ENCODE data around the gene PIM1. TPM values are rescaled to one million over a fixed set of nuclear protein-coding genes. Genes with fewer than 3 reads are reported as not detected.

Gene PIM1
- total and polyA plus RNA-seq, 9 donors, result 8.7 to 32.2 (median 21.6) TPM

GRCh38 chr6:37207903-37208456 is 38.0 kb downstream of the PIM1 start:
- no peaks in the 10 kb centered on the region for H3K9me3 ChIP-seq (replicated peaks; ENCODE audit: control insufficient read depth, low read depth, low read length)
- no peaks in the 10 kb centered on the region for H3K36me3 ChIP-seq (ENCODE audit: control insufficient read depth, insufficient read depth, low read length)
- 65% methylated on average over 7 of the region's 7 CpGs for WGBS (ENCODE audit: insufficient coverage)
- H3K27me3 ChIP-seq (ENCODE audit: control insufficient read depth, insufficient read depth, low read length), result no peaks in the 10 kb centered on the region
- H3K27ac ChIP-seq (ENCODE audit: low read length), result no peak overlapping the region
- H3K4me1 ChIP-seq (ENCODE audit: control insufficient read depth, insufficient read depth, low read length), result peaks cover 2% of the 10 kb centered on the region
- peak; percentile 52 for DNase-seq
- H3K4me3 ChIP-seq (ENCODE audit: low read length), result no peak overlapping the region

- no peak for DNase-seq
- H3K36me3 ChIP-seq (ENCODE audit: control insufficient read depth, insufficient read depth, low read length), result no peaks in the 10 kb centered on the region
- no peak overlapping the region for H3K4me3 ChIP-seq (ENCODE audit: low read length)
- H3K9me3 ChIP-seq (replicated peaks; ENCODE audit: control insufficient read depth, low read depth, low read length), result no peaks in the 10 kb centered on the region
- H3K27ac ChIP-seq (ENCODE audit: low read length), result no peak overlapping the region
- peaks cover 2% of the 10 kb centered on the region for H3K4me1 ChIP-seq (ENCODE audit: control insufficient read depth, insufficient read depth, low read length)
- H3K27me3 ChIP-seq (ENCODE audit: control insufficient read depth, insufficient read depth, low read length), result no peaks in the 10 kb centered on the region
- WGBS (ENCODE audit: insufficient coverage), result no CpG with 5 or more reads among the region's 7 CpGs
These were observed 38.8 kb downstream of the PIM1 start for GRCh38 chr6:37208793-37209192.

GRCh38 chr6:37209461-37210205 is 39.7 kb downstream of the PIM1 start:
- Histone ChIP-seq H3K27ac (ENCODE audit: low read length) (no peak overlapping the region), H3K27me3 (ENCODE audit: control insufficient read depth, insufficient read depth, low read length) (no peaks in the 10 kb centered on the region), H3K4me3 (ENCODE audit: low read length) (no peak overlapping the region), H3K4me1 (ENCODE audit: control insufficient read depth, insufficient read depth, low read length) (peaks cover 2% of the 10 kb centered on the region), H3K36me3 (ENCODE audit: control insufficient read depth, insufficient read depth, low read length) (no peaks in the 10 kb centered on the region), H3K9me3 (replicated peaks; ENCODE audit: control insufficient read depth, low read depth, low read length) (no peaks in the 10 kb centered on the region)
- 84% methylated on average over 11 of the region's 12 CpGs for WGBS (ENCODE audit: insufficient coverage)
- no peak for DNase-seq

GRCh38 chr6:37210313-37210968 is 40.5 kb downstream of the PIM1 start:
- peak; percentile 90 for DNase-seq
- H3K4me1 ChIP-seq (ENCODE audit: control insufficient read depth, insufficient read depth, low read length), result peaks cover 2% of the 10 kb centered on the region
- 74% methylated on average over 2 of the region's 7 CpGs for WGBS (ENCODE audit: insufficient coverage)
- H3K27me3 ChIP-seq (ENCODE audit: control insufficient read depth, insufficient read depth, low read length), result no peaks in the 10 kb centered on the region
- H3K4me3 ChIP-seq (ENCODE audit: low read length), result no peak overlapping the region
- no peak overlapping the region for H3K27ac ChIP-seq (ENCODE audit: low read length)
- H3K9me3 ChIP-seq (replicated peaks; ENCODE audit: control insufficient read depth, low read depth, low read length), result no peaks in the 10 kb centered on the region
- H3K36me3 ChIP-seq (ENCODE audit: control insufficient read depth, insufficient read depth, low read length), result no peaks in the 10 kb centered on the region

GRCh38 chr6:37212268-37212667 is 42.3 kb downstream of the PIM1 start:
- no peaks in the 10 kb centered on the region for H3K27me3 ChIP-seq (ENCODE audit: control insufficient read depth, insufficient read depth, low read length)
- WGBS (ENCODE audit: insufficient coverage), result 66% methylated on average over 7 of the region's 9 CpGs
- H3K36me3 ChIP-seq (ENCODE audit: control insufficient read depth, insufficient read depth, low read length), result no peaks in the 10 kb centered on the region
- H3K4me3 ChIP-seq (ENCODE audit: low read length), result no peak overlapping the region
- no peaks in the 10 kb centered on the region for H3K9me3 ChIP-seq (replicated peaks; ENCODE audit: control insufficient read depth, low read depth, low read length)
- H3K27ac ChIP-seq (ENCODE audit: low read length), result no peak overlapping the region
- DNase-seq, result no peak
- H3K4me1 ChIP-seq (ENCODE audit: control insufficient read depth, insufficient read depth, low read length), result peaks cover 2% of the 10 kb centered on the region

GRCh38 chr6:37218061-37218460 is 48.1 kb downstream of the PIM1 start:
- Histone ChIP-seq H3K4me3 (ENCODE audit: low read length) (no peak overlapping the region), H3K27me3 (ENCODE audit: control insufficient read depth, insufficient read depth, low read length) (no peaks in the 10 kb centered on the region), H3K9me3 (replicated peaks; ENCODE audit: control insufficient read depth, low read depth, low read length) (no peaks in the 10 kb centered on the region), H3K27ac (ENCODE audit: low read length) (no peak overlapping the region), H3K4me1 (ENCODE audit: control insufficient read depth, insufficient read depth, low read length) (peaks cover 12% of the 10 kb centered on the region), H3K36me3 (ENCODE audit: control insufficient read depth, insufficient read depth, low read length) (no peaks in the 10 kb centered on the region)
- DNase-seq, result no peak
- WGBS (ENCODE audit: insufficient coverage), result 100% methylated on average over 3 of the region's 6 CpGs

- Histone ChIP-seq H3K4me3 (ENCODE audit: low read length) (no peak overlapping the region), H3K27me3 (ENCODE audit: control insufficient read depth, insufficient read depth, low read length) (no peaks in the 10 kb centered on the region), H3K9me3 (replicated peaks; ENCODE audit: control insufficient read depth, low read depth, low read length) (no peaks in the 10 kb centered on the region), H3K36me3 (ENCODE audit: control insufficient read depth, insufficient read depth, low read length) (no peaks in the 10 kb centered on the region), H3K4me1 (ENCODE audit: control insufficient read depth, insufficient read depth, low read length) (peaks cover 12% of the 10 kb centered on the region), H3K27ac (ENCODE audit: low read length) (no peak overlapping the region)
- 68% methylated on average over 7 of the region's 8 CpGs for WGBS (ENCODE audit: insufficient coverage)
- DNase-seq, result no peak
These were observed 48.6 kb downstream of the PIM1 start for GRCh38 chr6:37218511-37218910.

- Histone ChIP-seq H3K27ac (ENCODE audit: low read length) (no peak overlapping the region), H3K27me3 (ENCODE audit: control insufficient read depth, insufficient read depth, low read length) (no peaks in the 10 kb centered on the region), H3K36me3 (ENCODE audit: control insufficient read depth, insufficient read depth, low read length) (no peaks in the 10 kb centered on the region), H3K9me3 (replicated peaks; ENCODE audit: control insufficient read depth, low read depth, low read length) (no peaks in the 10 kb centered on the region), H3K4me3 (ENCODE audit: low read length) (peak overlapping the region; percentile 52), H3K4me1 (ENCODE audit: control insufficient read depth, insufficient read depth, low read length) (peaks cover 12% of the 10 kb centered on the region)
- DNase-seq, result no peak
- 43% methylated on average over 5 of the region's 6 CpGs for WGBS (ENCODE audit: insufficient coverage)
These were observed 51.7 kb downstream of the PIM1 start for GRCh38 chr6:37221585-37222124.

- Histone ChIP-seq H3K4me1 (ENCODE audit: control insufficient read depth, insufficient read depth, low read length) (peaks cover 12% of the 10 kb centered on the region), H3K27ac (ENCODE audit: low read length) (peak overlapping the region; percentile 60), H3K4me3 (ENCODE audit: low read length) (peak overlapping the region; percentile 52), H3K27me3 (ENCODE audit: control insufficient read depth, insufficient read depth, low read length) (no peaks in the 10 kb centered on the region), H3K9me3 (replicated peaks; ENCODE audit: control insufficient read depth, low read depth, low read length) (no peaks in the 10 kb centered on the region), H3K36me3 (ENCODE audit: control insufficient read depth, insufficient read depth, low read length) (no peaks in the 10 kb centered on the region)
- WGBS (ENCODE audit: insufficient coverage), result under 1% methylated on average over 33 of the region's 39 CpGs
- DNase-seq, result peak; percentile 94
These were observed 52.4 kb downstream of the PIM1 start for GRCh38 chr6:37222125-37222967.
